ENCODE measurements around the gene BTN2A1.
"Not testable (repeated sequence)": the region's sequence is repeated elsewhere in the genome, so short reads cannot be mapped to it uniquely, and the experiment has no call there.

The BTN2A1 gene

GRCh38 chr6:26497610-26498009, 39.9 kb downstream of the BTN2A1 start:
- DNase-seq = no peak

GRCh38 chr6:26500102-26500501, 42.3 kb downstream of the BTN2A1 start, which contains the start of gene BTN1A1:
Gene BTN1A1, plus strand, starts transcription at chr6:26500303. Its CDS starts 984 bp downstream, at chr6:26501287.
- no peak for DNase-seq

- DNase-seq = peak; percentile 21
These were observed 43.8 kb downstream of the BTN2A1 start for GRCh38 chr6:26501482-26501986.

- DNase-seq = no peak
These were observed 44.4 kb downstream of the BTN2A1 start for GRCh38 chr6:26502165-26502564.

GRCh38 chr6:26502626-26503025, 44.9 kb downstream of the BTN2A1 start:
- DNase-seq = no peak

- DNase-seq = no peak
These were observed 49.9 kb downstream of the BTN2A1 start for GRCh38 chr6:26507658-26508057.

- not testable (repeated sequence) for DNase-seq
These were observed 53.3 kb downstream of the BTN2A1 start for GRCh38 chr6:26511033-26511432.

- DNase-seq = no peak
These were observed 57.2 kb downstream of the BTN2A1 start for GRCh38 chr6:26514984-26515383.

- no peak for DNase-seq
These were observed 59.0 kb downstream of the BTN2A1 start for GRCh38 chr6:26516481-26517427.
